ENCODE data around the gene ERCC5.

Gene ERCC5

GRCh38 chr13:102839462-102839861, 6.4 kb upstream of the ERCC5 start:
- no peak for DNase-seq

- DNase-seq, result no peak
These were observed 573 bp upstream of the ERCC5 start for GRCh38 chr13:102845289-102845629.

GRCh38 chr13:102846261-102847015, 606 bp downstream of the ERCC5 start:
- DNase-seq, result peak in 17 of 56 donors; percentile 4 to 73 (median 48)

- DNase-seq, result peak in 2 of 56 donors; percentile 2 to 21
These were observed 1.7 kb downstream of the ERCC5 start for GRCh38 chr13:102847272-102848234.

GRCh38 chr13:102848956-102849355, 3.1 kb downstream of the ERCC5 start:
- no peak for DNase-seq

- DNase-seq, result no peak
These were observed 6.7 kb downstream of the ERCC5 start for GRCh38 chr13:102852556-102852955.

GRCh38 chr13:102854675-102855074, 8.8 kb downstream of the ERCC5 start:
- DNase-seq, result no peak

- DNase-seq, result peak in 1 of 56 donors; percentile 14
These were observed 10.7 kb downstream of the ERCC5 start for GRCh38 chr13:102856557-102856956.

- DNase-seq, result no peak
These were observed 16.9 kb downstream of the ERCC5 start for GRCh38 chr13:102862624-102863210.

GRCh38 chr13:102863590-102863989, 17.8 kb downstream of the ERCC5 start:
- no peak for DNase-seq

- DNase-seq, result peak in 2 of 56 donors; percentile 7 to 9
These were observed 22.6 kb downstream of the ERCC5 start for GRCh38 chr13:102868366-102868936.

GRCh38 chr13:102869948-102870676, 24.3 kb downstream of the ERCC5 start:
- DNase-seq, result no peak

- DNase-seq, result peak in 52 of 56 donors; percentile 6 to 84 (median 50)
These were observed 25.0 kb downstream of the ERCC5 start for GRCh38 chr13:102870677-102871415.

- no peak for DNase-seq
These were observed 26.3 kb downstream of the ERCC5 start for GRCh38 chr13:102872131-102872530.

GRCh38 chr13:102872531-102872930, 26.7 kb downstream of the ERCC5 start:
- DNase-seq, result no peak

- no peak for DNase-seq
These were observed 27.8 kb downstream of the ERCC5 start for GRCh38 chr13:102873653-102874052.

GRCh38 chr13:102875256-102875655, 29.4 kb downstream of the ERCC5 start:
- peak in 1 of 56 donors; percentile 9 for DNase-seq

- DNase-seq, result peak in 1 of 56 donors; percentile 7
These were observed 31.5 kb downstream of the ERCC5 start for GRCh38 chr13:102877303-102877702.

- DNase-seq, result no peak
These were observed 32.6 kb downstream of the ERCC5 start for GRCh38 chr13:102878481-102878880.

All from nucleus accumbens (tissue), 56 donors.